Fibroblast of lung (primary cell): Measurements from ENCODE around the gene WDSUB1. TPM values are rescaled to one million over a fixed set of nuclear protein-coding genes. Genes with fewer than 3 reads are reported as not detected.

Experiments used
- DNase-seq, 2 donors: peaks; one replicate each; pipeline versions ENCODE4 v3.0.0 to v3.0.0-alpha.2; 2010; ENCODE audit warnings: low read depth in 2 of 2
- H2AFZ ChIP-seq: 2 replicates; pipeline ENCODE4 v1.5.1; 2012; ENCODE audit warnings: low read length, control low read depth, inconsistent platforms
- H3K27ac ChIP-seq: 2 replicates; pipeline ENCODE4 v1.5.1; 2011; ENCODE audit warnings: low read length, control low read depth; ENCODE audit not compliant: insufficient read depth
- H3K27me3 ChIP-seq: 2 replicates; pipeline ENCODE4 v1.5.1; 2011; ENCODE audit warnings: mild to moderate bottlenecking, low read length; ENCODE audit not compliant: control insufficient read depth, insufficient read depth
- H3K36me3 ChIP-seq: 2 replicates; pipeline ENCODE4 v1.5.1; 2011; ENCODE audit warnings: low read length; ENCODE audit not compliant: control insufficient read depth, insufficient read depth
- H3K4me1 ChIP-seq: 2 replicates; pipeline ENCODE4 v1.5.1; 2011; ENCODE audit warnings: low read length; ENCODE audit not compliant: control insufficient read depth, insufficient read depth; ENCODE audit errors: extremely low read depth
- H3K4me2 ChIP-seq: 2 replicates; pipeline ENCODE4 v1.5.1; 2011; ENCODE audit warnings: low read length, control low read depth; ENCODE audit not compliant: insufficient read depth; ENCODE audit errors: extremely low read depth
- H3K4me3 ChIP-seq, 4 experiments: fragments of 200-600 bp in 1 of 4; sonication (generic) in 1 of 4; replicated peaks in 1 of 4; 2 replicates each; pipeline ENCODE4 v1.5.1; 2011 to 2016; ENCODE audit warnings: low read length in 4 of 4, low read depth in 3 of 4, mild to moderate bottlenecking in 3 of 4, control low read depth in 2 of 4, inconsistent platforms in 1 of 4, mixed read lengths in 1 of 4; ENCODE audit not compliant: insufficient read depth in 1 of 4; ENCODE audit errors: control extremely low read depth in 1 of 4
- H3K79me2 ChIP-seq: 2 replicates; pipeline ENCODE4 v1.5.1; 2012; ENCODE audit warnings: mild to moderate bottlenecking, low read length, inconsistent platforms; ENCODE audit not compliant: control insufficient read depth, insufficient read depth
- H3K9ac ChIP-seq: 2 replicates; pipeline ENCODE4 v1.5.1; 2011; ENCODE audit warnings: mild to moderate bottlenecking, low read length, control low read depth; ENCODE audit not compliant: insufficient read depth
- H3K9me3 ChIP-seq: 2 replicates; pipeline ENCODE4 v1.5.1; 2012; ENCODE audit warnings: low read depth, low read length; ENCODE audit not compliant: control insufficient read depth, insufficient read depth
- H4K20me1 ChIP-seq: 2 replicates; pipeline ENCODE4 v1.5.1; 2011; ENCODE audit warnings: low read length; ENCODE audit not compliant: control insufficient read depth, insufficient read depth; ENCODE audit errors: extremely low read depth
- CTCF ChIP-seq, 2 donors: IDR thresholded peaks in 1 of 2; conservative IDR thresholded peaks in 1 of 2; 1 replicate in 1 of 2; 2 replicates in 1 of 2; pipeline ENCODE4 v1.5.1; 2011 to 2012; ENCODE audit warnings: low read length in 2 of 2, control low read depth in 1 of 2, inconsistent platforms in 1 of 2, low read depth in 1 of 2, mild to moderate bottlenecking in 1 of 2
- EZH2 ChIP-seq: IDR thresholded peaks from 2 replicates; pipeline ENCODE4 v1.5.1; 2012; ENCODE audit warnings: low read length, control low read depth, mild to moderate bottlenecking; ENCODE audit errors: missing control alignments
- polyA plus RNA-seq, 2 donors: library from polyadenylated mRNA; depleted of rRNA in 1 of 2; stranded (reverse) in 1 of 2; unstranded in 1 of 2; fragments of >200 nt; gene quantifications; 2 replicates each; pipeline ENCODE4 v1.2.1, GENCODE V29; 2011 to 2012; ENCODE audit warnings: missing spikeins in 1 of 2
- total RNA-seq: library from RNA; depleted of rRNA; stranded (reverse); fragments of >200 nt; gene quantifications from 2 replicates; pipeline ENCODE4 v1.2.1, GENCODE V29; 2014

The WDSUB1 gene
- total and polyA plus RNA-seq, 2 donors (not counting 1 experiment from before 2014, with no cell fraction given) = 7.5 to 18.3 TPM

GRCh38 chr2:159290289-159290907, 3.9 kb upstream of the WDSUB1 start:
- H3K4me2 ChIP-seq = peak overlapping the region; percentile 19
- H3K4me1 ChIP-seq = peaks cover 5% of the 10 kb centered on the region
- peak; percentile 66 to 98 for DNase-seq
- H3K4me3 ChIP-seq = no peak overlapping the region
- H2AFZ ChIP-seq = peak overlapping the region; percentile 24
- H3K9me3 ChIP-seq = no peaks in the 10 kb centered on the region
- peak in 1 of 2 donors; percentile 26 for TF ChIP-seq CTCF (conservative IDR thresholded peaks at IDR 0.05 in 1 of 2, IDR thresholded peaks at IDR 0.05 in 1 of 2; ENCODE audit: low read depth in 1 of 2, low read length in 2 of 2)
- TF ChIP-seq EZH2 = no peak
- H3K79me2 ChIP-seq = no peaks in the 10 kb centered on the region
- no peaks in the 10 kb centered on the region for H4K20me1 ChIP-seq
- no peak overlapping the region for H3K9ac ChIP-seq
- H3K27ac ChIP-seq = no peak overlapping the region
- no peaks in the 10 kb centered on the region for H3K36me3 ChIP-seq
- H3K27me3 ChIP-seq = no peaks in the 10 kb centered on the region

DNA sequence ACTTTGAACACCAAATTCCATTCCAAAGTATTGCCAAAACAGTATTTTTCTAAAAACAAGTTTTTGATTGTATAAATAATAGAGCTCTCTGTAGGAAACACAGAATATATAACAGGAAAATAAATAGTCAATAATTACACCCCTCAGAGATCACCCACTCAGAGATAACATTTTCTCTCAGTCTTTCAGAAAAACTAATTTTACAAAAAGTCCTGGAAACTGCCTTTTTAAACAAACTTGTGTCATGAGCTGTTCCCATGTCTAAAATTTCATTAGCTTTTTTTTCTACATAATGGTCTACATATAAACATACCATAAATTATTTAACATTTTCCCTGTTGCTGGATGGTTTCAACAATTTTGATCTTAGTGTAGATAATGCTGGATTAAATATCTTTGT, 1.2 kb upstream of the WDSUB1 start:
- no peak overlapping the region for H3K9ac ChIP-seq
- H3K4me3 ChIP-seq = no peak overlapping the region
- H3K27ac ChIP-seq = no peak overlapping the region
- H3K27me3 ChIP-seq = no peaks in the 10 kb centered on the region
- DNase-seq = no peak
- H3K4me2 ChIP-seq = no peak overlapping the region
- H3K9me3 ChIP-seq = no peaks in the 10 kb centered on the region
- no peaks in the 10 kb centered on the region for H3K79me2 ChIP-seq
- H3K4me1 ChIP-seq = peaks cover 5% of the 10 kb centered on the region
- no peaks in the 10 kb centered on the region for H4K20me1 ChIP-seq
- TF ChIP-seq EZH2 (no peak), CTCF (conservative IDR thresholded peaks at IDR 0.05 in 1 of 2, IDR thresholded peaks at IDR 0.05 in 1 of 2; ENCODE audit: low read depth in 1 of 2, low read length in 2 of 2) (no peak)
- no peak overlapping the region for H2AFZ ChIP-seq
- no peaks in the 10 kb centered on the region for H3K36me3 ChIP-seq

DNA sequence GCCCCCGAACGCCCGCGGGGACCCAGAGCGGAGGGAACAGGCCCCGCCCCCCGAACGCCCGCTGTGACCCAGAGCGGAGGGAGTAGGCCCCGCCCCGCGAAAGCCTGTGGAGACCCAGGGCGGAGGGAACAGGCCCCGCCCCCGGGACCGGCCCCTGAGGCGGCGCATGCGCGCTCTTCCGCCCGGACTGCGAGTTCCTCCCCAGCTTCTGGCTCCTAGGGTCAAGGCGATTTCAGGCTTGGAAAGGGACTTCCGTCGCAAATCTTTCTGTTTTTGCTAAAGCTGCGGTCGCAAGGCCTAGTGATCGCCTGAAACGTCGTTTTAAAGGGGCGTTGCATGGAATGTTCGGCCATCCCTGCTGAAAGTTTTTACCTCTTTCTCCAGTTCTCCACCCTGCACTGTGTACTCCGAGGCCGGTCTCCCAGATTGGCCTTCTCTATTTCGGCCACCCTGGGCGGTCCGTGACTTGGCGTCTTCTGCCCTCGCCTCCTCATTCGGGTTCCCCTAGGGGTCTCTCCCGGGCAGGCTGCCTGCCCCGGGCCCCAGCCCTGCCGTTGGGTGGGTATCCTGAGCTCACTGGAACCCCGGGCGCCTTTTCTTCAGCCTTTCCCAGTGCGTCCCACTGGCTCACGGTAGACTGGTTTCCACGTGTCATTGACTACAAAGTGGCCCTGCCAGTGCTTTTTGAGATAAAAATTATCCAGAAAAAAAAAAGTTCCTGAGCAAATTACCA, 372 bp upstream of the WDSUB1 start:
- Histone ChIP-seq H3K79me2 (no peaks in the 10 kb centered on the region), H3K9ac (peak overlapping the region; percentile 80), H3K27ac (peak overlapping the region; percentile 84), H3K4me2 (peak overlapping the region; percentile 86), H3K36me3 (no peaks in the 10 kb centered on the region), H3K4me3 (peak overlapping the region; percentile 69 to 91 (median 80)), H2AFZ (peak overlapping the region; percentile 97), H3K27me3 (no peaks in the 10 kb centered on the region), H3K4me1 (peaks cover 5% of the 10 kb centered on the region), H3K9me3 (no peaks in the 10 kb centered on the region), H4K20me1 (no peaks in the 10 kb centered on the region)
- peak; percentile 85 to 93 for DNase-seq
- no peak for TF ChIP-seq EZH2
- TF ChIP-seq CTCF (conservative IDR thresholded peaks at IDR 0.05 in 1 of 2, IDR thresholded peaks at IDR 0.05 in 1 of 2; ENCODE audit: low read depth in 1 of 2, low read length in 2 of 2) = no peak
